GM19324 (cell line): ENCODE data around the gene INTS6.
"Not testable (repeated sequence)": the region's sequence is repeated elsewhere in the genome, so short reads cannot be mapped to it uniquely, and the experiment has no call there.

Experiments used
- ATAC-seq: cut with Tn5 transposase; IDR thresholded peaks from one replicate; pipeline ENCODE4 v1.9.1; 2021; ENCODE audit warnings: mild to moderate bottlenecking, moderate library complexity; ENCODE audit not compliant: unreplicated experiment, low FRiP score

The INTS6 gene

GRCh38 chr13:51416107-51416506, 36.7 kb downstream of the INTS6 start:
- no peak for ATAC-seq

GRCh38 chr13:51415339-51415738, 37.5 kb downstream of the INTS6 start:
- not testable (repeated sequence) for ATAC-seq

- ATAC-seq, result no peak
These were observed 40.4 kb downstream of the INTS6 start for GRCh38 chr13:51412431-51412830.

GRCh38 chr13:51405176-51405575, 47.7 kb downstream of the INTS6 start:
- no peak for ATAC-seq

GRCh38 chr13:51397262-51397941, 55.4 kb downstream of the INTS6 start:
- ATAC-seq, result no peak

- no peak for ATAC-seq
These were observed 56.5 kb downstream of the INTS6 start for GRCh38 chr13:51396352-51396751.

GRCh38 chr13:51394724-51395123, 58.1 kb downstream of the INTS6 start:
- no peak for ATAC-seq

GRCh38 chr13:51385114-51385513, 67.7 kb downstream of the INTS6 start:
- no peak for ATAC-seq

GRCh38 chr13:51380269-51380668, 72.6 kb downstream of the INTS6 start:
- no peak for ATAC-seq

- no peak for ATAC-seq
These were observed 79.4 kb downstream of the INTS6 start for GRCh38 chr13:51373451-51373850.

GRCh38 chr13:51371768-51372399, 81.0 kb downstream of the INTS6 start:
- ATAC-seq, result no peak

- ATAC-seq, result no peak
These were observed 82.0 kb downstream of the INTS6 start for GRCh38 chr13:51370811-51371210.

GRCh38 chr13:51370116-51370515, 82.7 kb downstream of the INTS6 start:
- ATAC-seq, result no peak

- no peak for ATAC-seq
These were observed 88.3 kb downstream of the INTS6 start for GRCh38 chr13:51364404-51365008.

GRCh38 chr13:51363625-51364024, 89.2 kb downstream of the INTS6 start:
- no peak for ATAC-seq

GRCh38 chr13:51361106-51361505, 91.7 kb downstream of the INTS6 start:
- no peak for ATAC-seq

- no peak for ATAC-seq
These were observed 92.3 kb downstream of the INTS6 start for GRCh38 chr13:51360489-51360888.

GRCh38 chr13:51359352-51359751, 93.5 kb downstream of the INTS6 start:
- no peak for ATAC-seq

GRCh38 chr13:51357928-51358595, 94.8 kb downstream of the INTS6 start:
- ATAC-seq, result no peak

- no peak for ATAC-seq
These were observed 97.6 kb downstream of the INTS6 start for GRCh38 chr13:51355217-51355616.

GRCh38 chr13:51349016-51349415, 103.8 kb downstream of the INTS6 start:
- ATAC-seq, result no peak
